ENCODE results near the gene BDKRB2.

Gene BDKRB2

DNA sequence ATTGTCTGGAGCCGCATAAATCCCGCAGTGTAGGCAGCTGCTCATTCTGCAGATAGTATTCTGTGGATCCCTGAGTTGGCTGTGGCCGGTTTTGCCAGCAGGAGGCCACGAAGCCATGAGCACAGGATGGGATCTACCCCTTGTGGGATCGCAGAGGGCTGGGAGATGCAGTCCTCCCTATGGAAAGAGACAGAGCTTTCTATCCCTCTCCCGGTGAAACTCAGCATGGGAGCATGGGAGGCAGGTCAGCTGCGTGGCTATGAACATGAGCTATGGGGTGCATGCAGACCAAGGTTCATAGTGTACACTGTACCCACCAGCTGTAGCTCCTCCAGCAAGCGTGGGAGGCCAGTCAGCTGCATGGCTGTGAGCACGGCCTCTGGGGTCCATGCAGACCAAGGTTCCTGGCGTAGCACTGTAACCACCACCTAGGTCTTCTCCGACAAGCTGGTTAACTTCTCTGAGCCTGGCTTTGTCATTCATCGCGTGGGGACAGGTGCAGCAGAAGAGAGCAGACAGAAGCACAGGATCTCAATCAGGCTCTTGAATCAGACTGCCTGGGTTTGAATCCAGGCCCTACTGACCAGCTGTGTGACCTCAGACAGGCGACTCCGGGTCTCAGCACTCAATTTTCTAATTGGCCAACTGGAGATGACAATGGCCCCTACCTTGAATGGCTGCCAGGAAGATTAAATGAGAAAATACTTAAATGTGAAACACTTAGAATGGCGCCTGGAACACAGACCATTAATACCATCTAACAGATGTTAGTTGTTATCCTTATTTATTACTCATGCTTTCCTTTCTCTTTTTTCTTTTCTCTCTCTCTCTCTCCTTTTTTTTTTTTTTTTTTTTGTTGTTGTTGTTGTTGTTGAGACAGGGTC lies 57.4 kb downstream of the BDKRB2 start:
- no peak for DNase-seq
- intact Hi-C loops (cut with DNase I), result no loop called here

- intact Hi-C loops (cut with DNase I), result no loop called here
- DNase-seq, result no peak
Measured at GRCh38 chr14:96263347-96264199, 58.9 kb downstream of the BDKRB2 start.

DNA sequence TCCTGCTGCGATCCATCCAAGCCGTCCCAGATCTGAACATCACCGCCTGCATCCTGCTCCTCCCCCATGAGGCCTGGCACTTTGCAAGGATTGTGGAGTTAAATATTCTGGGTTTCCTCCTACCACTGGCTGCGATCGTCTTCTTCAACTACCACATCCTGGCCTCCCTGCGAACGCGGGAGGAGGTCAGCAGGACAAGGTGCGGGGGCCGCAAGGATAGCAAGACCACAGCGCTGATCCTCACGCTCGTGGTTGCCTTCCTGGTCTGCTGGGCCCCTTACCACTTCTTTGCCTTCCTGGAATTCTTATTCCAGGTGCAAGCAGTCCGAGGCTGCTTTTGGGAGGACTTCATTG lies 59.5 kb downstream of the BDKRB2 start:
- DNase-seq, result no peak
- intact Hi-C loops (cut with DNase I), result no loop called here

GRCh38 chr14:96264853-96265252 lies 60.2 kb downstream of the BDKRB2 start:
- intact Hi-C loops (cut with DNase I), result no loop called here
- peak in 2 of 42 donors; percentile 7 to 58 for DNase-seq

GRCh38 chr14:96265383-96266095 lies 60.9 kb downstream of the BDKRB2 start:
- intact Hi-C loops (cut with DNase I), result no loop called here
- DNase-seq, result no peak

DNA sequence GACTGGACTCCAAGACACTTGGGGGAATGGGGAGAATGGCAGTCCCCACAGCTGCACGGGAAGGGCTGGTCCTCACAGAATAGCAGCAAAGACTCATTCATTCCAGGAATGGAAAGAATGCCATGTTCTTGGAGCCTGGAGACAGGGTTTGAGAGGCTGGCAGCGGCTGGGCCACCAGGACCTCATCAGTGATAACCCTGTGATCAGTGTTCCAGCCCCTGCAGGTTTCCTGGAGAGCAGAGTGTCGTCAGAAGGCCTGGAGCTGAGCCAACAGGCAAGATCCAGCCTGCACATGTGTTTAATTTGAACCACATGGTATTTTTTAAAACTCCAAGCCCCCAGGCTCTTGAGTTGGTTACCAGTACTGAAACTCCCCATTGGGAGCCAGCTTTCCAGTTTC lies 62.7 kb downstream of the BDKRB2 start:
- DNase-seq, result no peak
- intact Hi-C loops (cut with DNase I), result no loop called here

DNA sequence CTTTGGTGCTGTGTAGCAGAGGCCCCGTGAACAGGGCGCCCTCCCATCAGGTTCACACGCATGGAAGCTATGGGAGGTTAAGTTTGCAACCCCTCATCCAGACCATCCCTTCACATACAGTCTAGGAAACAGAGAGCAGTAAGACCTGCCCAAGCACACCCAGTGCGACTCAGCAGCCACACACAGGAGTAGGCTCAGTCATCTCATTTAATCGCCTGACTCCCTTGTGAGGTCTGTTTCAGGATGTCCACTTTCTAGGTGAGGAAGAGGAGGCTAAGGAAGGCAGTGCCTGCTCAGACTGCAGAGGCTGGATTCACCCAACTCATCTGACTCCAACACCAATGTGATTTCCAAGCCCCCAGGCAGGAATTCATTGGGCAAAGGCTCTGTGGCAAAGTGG lies 63.3 kb downstream of the BDKRB2 start:
- intact Hi-C loops (cut with DNase I), result no loop called here
- DNase-seq, result no peak

DNA sequence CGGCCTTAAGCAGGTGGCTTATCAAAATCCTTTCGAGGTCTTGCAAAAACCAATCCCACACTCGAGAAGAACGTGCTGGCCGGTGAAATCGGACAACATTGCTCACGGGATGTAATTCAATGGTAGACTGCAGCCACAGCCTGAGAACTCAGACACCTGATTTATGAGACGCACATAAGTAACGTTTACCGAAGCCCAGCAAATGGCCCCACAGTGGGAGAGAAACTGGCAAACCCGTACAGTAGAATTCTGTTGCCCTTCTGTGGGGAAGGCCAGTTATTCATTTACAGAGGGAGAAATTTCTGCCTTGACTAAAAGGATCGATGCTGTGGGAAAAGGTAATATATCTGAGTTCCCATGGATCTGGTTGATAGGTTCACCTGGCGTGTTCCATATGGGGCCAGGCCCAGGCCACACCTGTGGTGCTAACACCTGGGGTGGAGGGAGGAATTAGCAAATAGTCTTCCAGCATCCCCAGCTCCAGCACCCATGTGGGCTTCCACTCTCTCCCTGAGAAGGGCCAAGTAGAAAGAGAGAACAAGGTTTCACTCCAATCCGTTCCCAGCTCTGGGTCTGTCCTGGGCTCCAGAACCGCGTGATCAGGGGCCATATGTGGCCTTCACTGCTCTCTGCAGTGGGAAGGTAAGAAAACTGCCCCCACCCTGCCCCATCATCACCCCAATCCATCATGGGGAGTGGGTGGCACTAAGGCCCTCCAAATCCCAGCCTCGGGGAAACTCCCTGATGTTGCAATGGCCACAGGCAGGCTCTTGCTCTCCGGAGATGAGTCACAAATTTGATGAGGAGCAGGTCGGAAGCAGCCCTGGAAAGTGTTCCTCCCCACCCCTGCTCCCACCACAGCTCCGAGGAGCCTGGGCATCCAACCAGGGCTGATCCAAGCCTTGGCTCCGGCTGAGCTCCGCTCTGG lies 64.1 kb downstream of the BDKRB2 start:
- intact Hi-C loops (cut with DNase I), result no loop called here
- DNase-seq, result no peak

DNA sequence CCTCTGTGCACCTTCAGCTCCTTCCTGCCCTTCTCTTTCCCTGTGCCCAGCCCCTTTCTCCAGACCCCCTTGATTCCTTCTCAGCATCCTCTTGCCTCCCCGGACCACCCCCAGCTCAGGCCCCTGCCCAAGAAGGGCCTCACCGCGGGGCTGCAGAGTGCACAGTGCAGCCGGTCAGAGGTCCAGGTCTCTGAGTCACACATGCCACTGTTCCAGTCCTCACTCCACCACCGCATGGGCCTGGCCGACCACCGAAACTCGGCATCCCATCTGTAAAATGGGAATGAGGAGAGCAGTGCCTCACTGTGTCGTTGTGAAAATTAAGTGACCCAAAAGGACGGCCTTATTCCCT lies 64.7 kb downstream of the BDKRB2 start:
- no peak for DNase-seq
- intact Hi-C loops (cut with DNase I), result no loop called here

GRCh38 chr14:96270565-96271420 lies 66.2 kb downstream of the BDKRB2 start:
- intact Hi-C loops (cut with DNase I), result no loop called here
- peak in 1 of 42 donors; percentile 22 for DNase-seq

DNA sequence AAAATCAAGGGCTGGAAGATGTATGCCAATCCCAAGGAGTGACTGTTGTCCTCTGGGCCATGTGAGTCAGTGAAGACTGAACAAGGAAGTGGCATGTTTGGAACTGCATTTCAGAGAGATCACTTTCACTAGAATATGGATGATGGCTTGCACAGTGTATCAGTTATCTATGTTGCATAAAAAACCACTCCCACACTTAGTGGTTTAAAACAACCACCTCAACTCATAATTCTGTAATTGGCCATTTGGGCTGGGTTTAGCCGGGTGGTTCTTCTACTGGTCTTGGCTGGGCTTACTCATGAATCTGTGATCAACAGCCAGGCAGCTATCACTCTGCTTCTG lies 66.8 kb downstream of the BDKRB2 start:
- peak in 1 of 42 donors; percentile 21 for DNase-seq
- intact Hi-C loops (cut with DNase I), result no loop called here

GRCh38 chr14:96272777-96273473 lies 68.3 kb downstream of the BDKRB2 start:
- intact Hi-C loops (cut with DNase I), result no loop called here

GRCh38 chr14:96273629-96274028 lies 69.0 kb downstream of the BDKRB2 start:
- DNase-seq, result no peak
- intact Hi-C loops (cut with DNase I), result no loop called here

More at GRCh38 chr14:96272777-96273473, 68.3 kb downstream of the BDKRB2 start:
- DNase-seq, result peak in 2 of 42 donors; percentile 12 to 30

DNA sequence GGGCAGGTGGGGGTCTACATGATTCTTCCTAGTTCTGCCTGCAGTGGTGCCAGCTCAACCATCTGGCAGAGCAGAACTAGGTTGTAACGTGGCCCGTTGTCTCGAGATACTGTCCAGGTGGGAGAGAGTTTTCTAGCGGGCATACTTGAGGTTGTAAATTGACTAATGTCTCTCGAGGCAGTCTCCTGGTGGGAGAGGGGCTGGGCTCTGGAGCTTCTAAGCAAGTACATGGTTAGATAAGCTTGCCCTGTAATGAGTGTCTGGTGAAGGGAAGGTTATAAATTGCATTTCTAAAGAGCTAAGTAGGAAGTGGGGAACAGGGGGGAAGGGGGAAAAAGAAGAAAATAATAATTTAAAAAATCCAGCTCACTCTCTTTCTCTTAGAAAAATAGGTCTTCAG lies 69.5 kb downstream of the BDKRB2 start:
- intact Hi-C loops (cut with DNase I), result no loop called here

GRCh38 chr14:96274543-96274942 lies 69.9 kb downstream of the BDKRB2 start:
- DNase-seq, result peak in 31 of 42 donors; percentile 8 to 82 (median 53)
- intact Hi-C loops (cut with DNase I), result no loop called here

More for the DNA sequence above, 69.5 kb downstream of the BDKRB2 start:
- no peak for DNase-seq

GRCh38 chr14:96275177-96276112 lies 70.8 kb downstream of the BDKRB2 start:
- intact Hi-C loops (cut with DNase I), result loop anchor here (5.0 kb wide), 2 partner anchors 173 to 273 kb away; no protein-coding TSS in a partner anchor
- peak; percentile 70 to 96 (median 88) for DNase-seq

All from head of caudate nucleus (tissue), 42 donors.